ENCODE measurements around the gene SUCO. TPM values are rescaled to one million over a fixed set of nuclear protein-coding genes. Genes with fewer than 3 reads are reported as not detected.

SUCO gene
- total RNA-seq, 1 experiment from 2014 or later: 37.7 TPM

DNA sequence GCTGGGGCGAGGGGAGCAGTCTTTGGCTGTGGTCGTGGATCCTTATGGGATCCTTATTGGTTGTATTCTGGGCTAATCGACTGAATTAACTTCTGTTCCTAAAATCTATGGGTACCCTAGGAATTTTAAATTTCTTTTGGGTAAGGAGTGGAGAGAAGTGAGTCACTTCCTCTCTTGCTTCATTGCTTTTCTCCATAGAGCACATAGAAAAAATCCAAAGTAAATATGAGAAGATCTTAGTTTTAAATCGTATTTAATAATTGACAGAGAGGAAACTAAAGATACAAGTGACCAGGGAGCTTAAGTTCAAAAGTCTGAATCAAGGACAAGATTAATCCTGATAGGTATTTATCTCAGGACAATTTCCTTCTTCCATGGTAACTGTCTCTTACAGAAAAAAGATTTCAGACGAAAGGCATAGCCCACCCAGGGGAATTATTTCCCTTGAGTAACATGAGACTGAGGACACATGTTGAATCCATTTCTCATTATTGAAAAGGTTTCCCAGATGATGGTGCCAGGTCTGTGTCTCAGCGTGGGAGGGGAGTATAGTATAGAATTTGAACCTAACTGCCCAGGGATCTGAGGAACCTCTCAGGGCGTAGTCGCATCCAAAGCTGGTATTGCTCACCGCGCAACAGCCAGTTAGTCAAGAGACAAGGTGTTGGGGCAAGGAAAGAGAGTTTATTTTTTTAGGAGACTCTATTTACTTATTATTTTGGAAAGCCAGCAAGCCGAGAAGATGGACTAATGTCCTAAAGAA lies 97.3 kb downstream of the SUCO start:
- Histone ChIP-seq H2BK15ac (ENCODE audit: low read depth, low read length) (no peak overlapping the region), H3K4me2 (ENCODE audit: insufficient read depth, insufficient read length, low read length) (no peak overlapping the region), H2AK5ac (ENCODE audit: insufficient read length, low read length) (no peak overlapping the region), H2BK5ac (ENCODE audit: insufficient read length, low read length) (no peak overlapping the region), H3K79me1 (ENCODE audit: insufficient read depth, low read depth, low read length, poor library complexity, severe bottlenecking) (no peaks in the 10 kb centered on the region), H3K9ac (ENCODE audit: extremely low read depth, insufficient read length, low read length) (no peak overlapping the region), H2BK120ac (ENCODE audit: low read depth, low read length, poor library complexity, severe bottlenecking) (no peak overlapping the region), H3K23me2 (ENCODE audit: insufficient read length, low read depth, low read length, poor library complexity, severe bottlenecking) (no peaks in the 10 kb centered on the region), H3K14ac (ENCODE audit: insufficient read depth, low read length) (no peak overlapping the region), H4K91ac (ENCODE audit: insufficient read length, low read depth, low read length) (no peak overlapping the region), H4K5ac (ENCODE audit: insufficient read length, low read depth, low read length) (no peak overlapping the region), H3K56ac (ENCODE audit: insufficient read length, low read depth, low read length) (no peak overlapping the region), H3K18ac (ENCODE audit: insufficient read length, low read depth, low read length) (no peak overlapping the region), H3T11ph (ENCODE audit: low read length) (no peak overlapping the region), H2BK12ac (ENCODE audit: insufficient read length, low read depth, low read length) (no peak overlapping the region), H3K4ac (ENCODE audit: low read depth, low read length) (no peak overlapping the region), H4K20me1 (ENCODE audit: control insufficient read depth, insufficient read depth, insufficient read length) (no peaks in the 10 kb centered on the region), H3K27me3 (ENCODE audit: insufficient read depth, low read length) (no peaks in the 10 kb centered on the region), H3K23ac (ENCODE audit: insufficient read length, low read depth, low read length) (no peak overlapping the region), H3K79me2 (ENCODE audit: insufficient read depth, low read length) (no peaks in the 10 kb centered on the region), H4K8ac (replicated peaks; ENCODE audit: insufficient read length, low read depth, low read length) (no peak overlapping the region), H2AFZ (ENCODE audit: low read length) (no peak overlapping the region), H3K27ac (ENCODE audit: insufficient read length, low read depth, low read length) (no peak overlapping the region), H3K4me1 (ENCODE audit: insufficient read depth, low read length) (no peaks in the 10 kb centered on the region), H3K9me3 (ENCODE audit: control insufficient read depth, low read depth, low read length) (no peaks in the 10 kb centered on the region), H2BK20ac (ENCODE audit: low read depth, low read length, poor library complexity, severe bottlenecking) (no peak overlapping the region)
- no peak overlapping the region for H3K27ac Mint-ChIP-seq
- H3K4me3 Mint-ChIP-seq: no peak overlapping the region
- peaks cover 16 to 25% of the 10 kb centered on the region in 2 experiments for H3K9me3 Mint-ChIP-seq
- peaks cover 2 to 12% (median 7%) of the 10 kb centered on the region in 3 experiments for H3K36me3 Mint-ChIP-seq (ENCODE audit: insufficient read depth in 1 of 3, low read depth in 3 of 3)
- DNase-seq: no peak
- peaks cover 6 to 11% of the 10 kb centered on the region in 2 experiments; a peak in 2 of 4 replicates for H3K4me1 Mint-ChIP-seq
- TF ChIP-seq CTCF (conservative IDR thresholded peaks at IDR 0.05): no peak
- WGBS (ENCODE audit: extremely low coverage, insufficient read length, low lambda C conversion rate): no CpG with 5 or more reads among the region's 11 CpGs
- H3K27me3 Mint-ChIP-seq (ENCODE audit: low read depth): no peaks in the 10 kb centered on the region; the same call in 1 of the 2 replicates

All from H9 (cell line).